PFSK-1 (cell line): ENCODE data around the gene ZNF511.

Experiments
- FOXP2 ChIP-seq: optimal IDR thresholded peaks from 2 replicates; pipeline ENCODE3; 2011; ENCODE audit warnings: borderline replicate concordance, control low read depth, inconsistent platforms; ENCODE audit not compliant: insufficient read depth; ENCODE audit errors: extremely low read length, extremely low read depth
- POLR2AphosphoS5 ChIP-seq: IDR thresholded peaks from 2 replicates; pipeline ENCODE4 v1.6.1; 2012; ENCODE audit warnings: low read depth, mild to moderate bottlenecking, control low read depth, low read length, moderate library complexity
- REST ChIP-seq, 2 experiments: IDR thresholded peaks; 2 replicates each; pipeline versions ENCODE4 v1.6.1 to v1.8.0; 2011 to 2012; ENCODE audit warnings: low read depth in 2 of 2, low read length in 2 of 2, control low read depth in 1 of 2, inconsistent platforms in 1 of 2, mild to moderate bottlenecking in 1 of 2, moderate library complexity in 1 of 2; ENCODE audit not compliant: insufficient read depth in 1 of 2
- SIN3A ChIP-seq: IDR thresholded peaks from 2 replicates; pipeline ENCODE4 v1.6.1; 2012; ENCODE audit warnings: mild to moderate bottlenecking, low read length, moderate library complexity, borderline replicate concordance; ENCODE audit not compliant: insufficient read depth
- TAF1 ChIP-seq: IDR thresholded peaks from 2 replicates; pipeline ENCODE4 v1.6.1; 2012; ENCODE audit warnings: low read length, control low read depth, borderline replicate concordance; ENCODE audit not compliant: insufficient read depth

Gene ZNF511

GRCh38 chr10:133355991-133356390 lies 47.3 kb downstream of the ZNF511 start:
- TF ChIP-seq FOXP2 = no peak
- no peak for TF ChIP-seq POLR2AphosphoS5
- no peak for TF ChIP-seq SIN3A
- TF ChIP-seq TAF1 = no peak
- TF ChIP-seq REST (IDR thresholded peaks at IDR 0.05; ENCODE audit: insufficient read depth in 1 of 2, low read depth in 2 of 2, low read length in 2 of 2) = no peak

GRCh38 chr10:133356549-133357284 lies 48.0 kb downstream of the ZNF511 start:
- TF ChIP-seq TAF1 (no peak), SIN3A (no peak), FOXP2 (no peak), POLR2AphosphoS5 (no peak), REST (IDR thresholded peaks at IDR 0.05; ENCODE audit: insufficient read depth in 1 of 2, low read depth in 2 of 2, low read length in 2 of 2) (no peak)

- no peak for TF ChIP-seq POLR2AphosphoS5
These were observed 48.8 kb downstream of the ZNF511 start, which contains the start of gene FUOM for GRCh38 chr10:133357285-133358161. Gene FUOM, minus strand, starts transcription at chr10:133358019. Its CDS starts 12 bp downstream, at chr10:133358007.

DNA sequence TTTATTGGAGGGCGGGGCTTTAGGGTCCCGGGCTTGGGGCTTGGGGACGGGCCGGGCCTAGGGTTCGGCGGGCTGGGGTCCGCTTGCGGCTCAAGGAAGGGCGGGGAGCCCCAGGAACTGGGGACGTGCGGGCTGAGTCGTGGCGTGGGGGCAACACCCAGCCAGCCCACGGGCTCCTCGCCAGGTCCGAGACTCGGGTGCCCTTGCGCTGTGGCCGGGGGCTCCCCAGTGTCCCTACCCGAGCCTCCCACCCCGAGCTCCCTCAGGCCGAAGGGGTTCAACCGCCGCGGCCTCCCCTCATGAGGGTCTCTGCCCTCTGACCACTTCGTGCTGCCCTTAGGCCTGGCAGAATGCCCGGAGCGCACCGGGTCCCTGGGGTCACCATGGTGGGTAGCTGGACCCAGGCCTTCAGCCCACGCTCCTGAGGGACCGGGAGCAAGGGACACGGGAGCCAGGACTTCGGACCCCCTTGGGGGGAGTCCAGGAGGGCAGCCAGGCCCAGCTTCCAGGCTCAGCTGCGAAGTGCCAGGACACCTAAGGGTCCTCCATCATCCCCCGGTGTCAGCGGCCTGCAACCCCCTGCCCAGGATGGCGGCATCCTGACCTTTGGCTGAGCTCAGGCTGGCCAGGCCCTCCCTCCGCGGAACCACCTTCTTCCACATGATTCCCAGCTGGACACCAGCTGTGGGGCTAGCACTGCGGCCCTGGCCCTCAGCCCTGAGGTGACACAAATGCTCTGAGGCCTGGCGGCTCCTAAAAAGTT lies 49.6 kb downstream of the ZNF511 start:
- TF ChIP-seq REST (IDR thresholded peaks at IDR 0.05; ENCODE audit: insufficient read depth in 1 of 2, low read depth in 2 of 2, low read length in 2 of 2) (no peak), SIN3A (no peak), POLR2AphosphoS5 (no peak), FOXP2 (no peak), TAF1 (no peak)

- no peak for TF ChIP-seq SIN3A
- TF ChIP-seq POLR2AphosphoS5 = no peak
- TF ChIP-seq TAF1 = no peak
- TF ChIP-seq REST (IDR thresholded peaks at IDR 0.05; ENCODE audit: insufficient read depth in 1 of 2, low read depth in 2 of 2, low read length in 2 of 2) = no peak
- no peak for TF ChIP-seq FOXP2
These were observed 50.2 kb downstream of the ZNF511 start for GRCh38 chr10:133358925-133359310.
